ENCODE data around the gene CALCB. TPM values are rescaled to one million over a fixed set of nuclear protein-coding genes. Genes with fewer than 3 reads are reported as not detected.

Gene CALCB
- total and polyA plus RNA-seq, 2 of the 4 experiments (the other 2 are of a cell fraction) = not detected

- H4K91ac ChIP-seq (ENCODE audit: insufficient read depth, low read depth, low read length) = no peak overlapping the region
- H2BK15ac ChIP-seq (ENCODE audit: low read depth, low read length) = no peak overlapping the region
- ChIA-PET POLR2A (ENCODE audit: unreplicated experiment) (no interaction called here), CTCF (no interaction called here)
- no peaks in the 10 kb centered on the region for H3K9me1 ChIP-seq (ENCODE audit: insufficient read depth, low read length)
- H4K20me1 ChIP-seq (ENCODE audit: insufficient read depth, low read length) = no peaks in the 10 kb centered on the region
- no peak overlapping the region for H3K27ac ChIP-seq (ENCODE audit: insufficient read depth, low read length)
- H2AK9ac ChIP-seq (replicated peaks; ENCODE audit: low read depth, low read length, poor library complexity) = no peak overlapping the region
- no peaks in the 10 kb centered on the region for H3K36me3 ChIP-seq (ENCODE audit: control insufficient read depth, insufficient read depth, low read length)
- BruUV-seq (replicated peaks) = no TSS peak
- H2BK120ac ChIP-seq (ENCODE audit: low read depth, low read length) = no peak overlapping the region
- no peak for DNase-seq
- H3K9ac ChIP-seq (ENCODE audit: low read depth, low read length) = no peak overlapping the region
- in situ Hi-C loops (cut with MboI; ENCODE audit: low sequenced_read_pairs) = no loop called here
- no peak overlapping the region for H2AK5ac ChIP-seq (ENCODE audit: low read depth, low read length)
- no peaks in the 10 kb centered on the region for H3K4me1 ChIP-seq (ENCODE audit: control insufficient read depth, insufficient read depth, low read length)
- H3K9me3 ChIP-seq (ENCODE audit: control insufficient read depth, insufficient read depth, low read length) = no peaks in the 10 kb centered on the region
- no peak overlapping the region for H3K56ac ChIP-seq (ENCODE audit: extremely low read depth, insufficient read depth, low read length)
- H3K14ac ChIP-seq (replicated peaks; ENCODE audit: low read depth, low read length) = no peak overlapping the region
- no peak overlapping the region for H4K5ac ChIP-seq (ENCODE audit: low read depth, low read length)
- no peak overlapping the region for H2AFZ ChIP-seq (replicated peaks; ENCODE audit: low read length, poor library complexity)
- dilution Hi-C loops (cut with HindIII; ENCODE audit: low sequenced_read_pairs, unreplicated experiment) = no loop called here
- ATAC-seq (ENCODE audit: low read depth) = no peak
- no peak overlapping the region for H2BK20ac ChIP-seq (ENCODE audit: low read depth, low read length)
- H2BK5ac ChIP-seq (ENCODE audit: low read depth, low read length, poor library complexity, severe bottlenecking) = no peak overlapping the region
- H3K18ac ChIP-seq (ENCODE audit: low read depth, low read length) = no peak overlapping the region
- TF ChIP-seq MAFK (IDR thresholded peaks at IDR 0.05; ENCODE audit: low read depth, low read length) = no peak
- TF ChIP-seq BHLHE40 (IDR thresholded peaks at IDR 0.05; ENCODE audit: low read depth, low read length) = no peak
- TF ChIP-seq RFX5 (IDR thresholded peaks at IDR 0.05; ENCODE audit: low read depth, low read length) = no peak
- no peak for TF ChIP-seq NFE2L2 (IDR thresholded peaks at IDR 0.05; ENCODE audit: low read depth, low read length)
- no peak for TF ChIP-seq CHD1 (IDR thresholded peaks at IDR 0.05; ENCODE audit: low read depth, low read length)
- no peak for TF ChIP-seq RCOR1 (IDR thresholded peaks at IDR 0.05; ENCODE audit: insufficient replicate concordance, low read length)
- no peak for TF ChIP-seq MAZ (IDR thresholded peaks at IDR 0.05; ENCODE audit: borderline replicate concordance, low read depth, low read length)
- TF ChIP-seq ELK1 (IDR thresholded peaks at IDR 0.05; ENCODE audit: borderline replicate concordance, low read depth, low read length) = no peak
- H3K4me3 ChIP-seq (ENCODE audit: insufficient read depth, low read depth, low read length) = no peak overlapping the region
- H3K79me1 ChIP-seq (ENCODE audit: low read depth in 1 of 2, low read length in 2 of 2) = no peaks in the 10 kb centered on the region
- no peak overlapping the region for H4K8ac ChIP-seq (ENCODE audit: low read depth in 2 of 2, low read length in 2 of 2)
- H3K4ac ChIP-seq (ENCODE audit: low read depth, low read length) = no peak overlapping the region
- H3K4me2 ChIP-seq (ENCODE audit: low read depth, low read length) = no peak overlapping the region
- H3K23ac ChIP-seq (ENCODE audit: low read depth, low read length) = no peak overlapping the region
- H3K27me3 ChIP-seq (ENCODE audit: control insufficient read depth, insufficient read depth, low read length) = no peaks in the 10 kb centered on the region
- intact Hi-C loops (cut with micrococcal nuclease) = no loop called here
These were observed 24.8 kb upstream of the CALCB start for GRCh38 chr11:15048616-15049015.
